ENCODE results near the gene USP5. TPM values are rescaled to one million over a fixed set of nuclear protein-coding genes. Genes with fewer than 3 reads are reported as not detected.
A peak's percentile ranks its signal among the peaks of the same experiment; 100 is the strongest.

Gene USP5
- total and polyA plus RNA-seq, 2 of the 8 experiments (the other 6 are each of a cell fraction or from before 2014, with no cell fraction given) = 66.5 to 148 TPM

GRCh38 chr12:6869049-6870021, 17.4 kb downstream of the USP5 start:
- CTCF ChIA-PET (ENCODE audit: partially characterized antibody) = interaction anchor here (0.5 to 10.4 kb wide), 48 partner anchors 9 to 334 kb away, joined by 3 to 216 read pairs (median 6); partner anchors contain the start of genes C12orf57, CDCA3, GNB3 and LRRC23
- 0 out of 2 replicates have a peak overlapping the region, but pooled peaks have one; percentile 7 for H2BK5ac ChIP-seq (ENCODE audit: low read depth, low read length)
- TF ChIP-seq TEAD4 (IDR thresholded peaks at IDR 0.05; ENCODE audit: low read depth, low read length) (peak; percentile 52; the same call in 1 of the 2 replicates), CREB1 (IDR thresholded peaks at IDR 0.05) (peak; percentile 32; the same call in 1 of the 2 replicates), MAX (IDR thresholded peaks at IDR 0.05) (peak; percentile 40; the same call in 1 of the 2 replicates), POU5F1 (IDR thresholded peaks at IDR 0.05; ENCODE audit: low read depth, low read length) (no peak), SIN3A (conservative IDR thresholded peaks at IDR 0.05 in 1 of 2, IDR thresholded peaks at IDR 0.05 in 1 of 2; ENCODE audit: low read depth in 1 of 2, low read length in 2 of 2) (peak; percentile 54 to 78; a peak in 1 of 4 replicates), POLR2A (IDR thresholded peaks at IDR 0.05; ENCODE audit: control extremely low read depth in 1 of 2, low read depth in 2 of 2, low read length in 2 of 2) (peak in 1 of 2 experiments; percentile 65; a peak in 2 of 3 replicates), SUZ12 (IDR thresholded peaks at IDR 0.05; ENCODE audit: low read length) (no peak), YY1 (IDR thresholded peaks at IDR 0.05; ENCODE audit: low read depth, low read length) (0 out of 2 replicates have a peak, but pooled peaks have one; percentile 39), EZH2 (IDR thresholded peaks at IDR 0.05; ENCODE audit: low read depth, low read length, severe bottlenecking) (no peak), KDM4A (IDR thresholded peaks at IDR 0.05; ENCODE audit: low read depth, low read length, severe bottlenecking) (no peak)

More at GRCh38 chr12:6869049-6870021, 17.4 kb downstream of the USP5 start:
- Histone ChIP-seq H2BK20ac (ENCODE audit: low read length) (no peak overlapping the region), H4K20me1 (replicated peaks in 1 of 2; ENCODE audit: control insufficient read depth in 1 of 2, insufficient read depth in 2 of 2, low read length in 2 of 2) (peaks cover 25 to 30% of the 10 kb centered on the region in 2 experiments), H3K9me3 (ENCODE audit: insufficient read depth in 2 of 2, low read depth in 1 of 2, low read length in 1 of 2) (no peaks in the 10 kb centered on the region), H2BK12ac (ENCODE audit: low read depth, low read length) (no peak overlapping the region), H3K79me1 (ENCODE audit: low read depth, low read length) (0 out of 2 replicates have a peak, but pooled peaks cover 4% of the 10 kb centered on the region), H3K18ac (ENCODE audit: extremely low read depth, low read length) (no peak overlapping the region), H3K4me2 (ENCODE audit: insufficient read depth in 1 of 2, low read depth in 2 of 2, low read length in 2 of 2) (peak overlapping the region; percentile 93 to 94), H4K8ac (ENCODE audit: extremely low read depth, insufficient read depth, low read length) (0 out of 2 replicates have a peak overlapping the region, but pooled peaks have one; percentile 22), H2AK5ac (ENCODE audit: low read depth, low read length) (no peak overlapping the region), H3K79me2 (ENCODE audit: control insufficient read depth in 1 of 2, insufficient read depth in 2 of 2, low read length in 2 of 2) (peaks cover 0 to 22% of the 10 kb centered on the region in 2 experiments; a peak in 2 of 4 replicates), H3K4ac (replicated peaks; ENCODE audit: insufficient read length, low read depth, low read length) (no peak overlapping the region), H3K27me3 (replicated peaks in 1 of 4; ENCODE audit: control insufficient read depth in 3 of 4, extremely low read depth in 1 of 4, insufficient read depth in 3 of 4, low read length in 3 of 4) (no peaks in the 10 kb centered on the region), H3K9ac (replicated peaks in 1 of 4; ENCODE audit: extremely low read depth in 1 of 4, low read depth in 3 of 4, low read length in 3 of 4) (no peak overlapping the region; a peak in 1 of 7 replicates), H3K27ac (ENCODE audit: low read depth, low read length) (no peak overlapping the region), H4K5ac (ENCODE audit: insufficient read length, low read depth, low read length) (no peak overlapping the region), H2AFZ (ENCODE audit: low read length) (no peak overlapping the region), H3K4me1 (replicated peaks in 1 of 4; ENCODE audit: control insufficient read depth in 3 of 4, insufficient read depth in 4 of 4, low read length in 3 of 4) (peaks cover 7 to 50% (median 25%) of the 10 kb centered on the region in 4 experiments), H2BK120ac (replicated peaks; ENCODE audit: low read depth, low read length) (no peak overlapping the region), H3K36me3 (ENCODE audit: control insufficient read depth in 2 of 4, insufficient read depth in 4 of 4, low read length in 3 of 4) (peaks cover 8 to 41% (median 18%) of the 10 kb centered on the region in 4 experiments), H3K4me3 (ENCODE audit: extremely low read depth in 1 of 4, insufficient read depth in 2 of 4, low read depth in 3 of 4, low read length in 4 of 4) (peak overlapping the region; percentile 84 to 98 (median 86); a peak in 7 of 8 replicates), H3K56ac (replicated peaks; ENCODE audit: insufficient read length, low read depth, low read length) (no peak overlapping the region), H2BK15ac (ENCODE audit: low read length) (no peak overlapping the region), H3K14ac (ENCODE audit: insufficient read length) (no peak overlapping the region), H3K23ac (ENCODE audit: insufficient read length) (no peak overlapping the region), H4K91ac (replicated peaks; ENCODE audit: insufficient read length, low read length) (no peak overlapping the region), H3K23me2 (ENCODE audit: low read depth, low read length) (peaks cover 21% of the 10 kb centered on the region)
- peak in 1 of 2 experiments; percentile 97 for DNase-seq (ENCODE audit: low read depth in 1 of 2, low spot score in 2 of 2)
- POLR2A ChIA-PET (ENCODE audit: partially characterized antibody) = interaction anchor here (0.7 to 18.9 kb wide), 34 partner anchors 9 to 337 kb away, joined by 3 to 588 read pairs (median 6); partner anchors contain the start of genes ATN1, C12orf57, CD4 and CDCA3
- FAIRE-seq = peak; percentile 71
- WGBS, 2 experiments (ENCODE audit: extremely low coverage in 1 of 2, insufficient coverage in 1 of 2, insufficient read length in 1 of 2, insufficient replicate concordance in 2 of 2, low coverage in 1 of 2, low lambda C conversion rate in 2 of 2, missing lambda C conversion rate in 1 of 2) = 61% methylated on average over 12 of the region's 12 CpGs; no CpG with 5 or more reads in 1 of the 2 experiments

Data from H1 (cell line).